HepG2 (cell line): ENCODE measurements around the gene FGFR1OP2. TPM values are rescaled to one million over a fixed set of nuclear protein-coding genes. Genes with fewer than 3 reads are reported as not detected.
A peak's percentile ranks its signal among the peaks of the same experiment; 100 is the strongest.

Experiments
- AHR ChIP-seq: IDR thresholded peaks from 2 replicates; pipeline ENCODE4 v1.6.1; 2018; ENCODE audit warnings: missing genetic modification reagents, missing compliant biosample characterization
- AKAP8 ChIP-seq: sonication (generic); formaldehyde crosslinking; IDR thresholded peaks from 2 replicates; pipeline ENCODE4 v1.5.1; 2020; ENCODE audit warnings: mild to moderate bottlenecking, missing genetic modification reagents
- ARNT2 ChIP-seq: sonication (generic); formaldehyde crosslinking; IDR thresholded peaks from 2 replicates; pipeline ENCODE4 v1.8.0; 2022; ENCODE audit warnings: mild to moderate bottlenecking, low read depth, missing genetic modification reagents, moderate library complexity
- ASH2L ChIP-seq: fragments of 300-600, 200-600 bp; sonication (generic); IDR thresholded peaks from 2 replicates; pipeline ENCODE4 v1.7.0; 2017; ENCODE audit warnings: low read depth, mild to moderate bottlenecking, moderate library complexity, mixed read lengths, low read length; ENCODE audit not compliant: insufficient read length
- BORCS8-MEF2B ChIP-seq: sonication (generic); formaldehyde crosslinking; IDR thresholded peaks from 2 replicates; pipeline ENCODE4 v1.8.0; 2022; ENCODE audit warnings: mild to moderate bottlenecking, missing genetic modification reagents
- CCAR2 ChIP-seq: fragments of 200-400 bp; formaldehyde crosslinking; optimal IDR thresholded peaks from 2 replicates; pipeline ENCODE3; 2018; ENCODE audit warnings: low read depth, mild to moderate bottlenecking, low read length, moderate library complexity
- CHCHD3 ChIP-seq: sonication (generic); formaldehyde crosslinking; IDR thresholded peaks from 2 replicates; pipeline ENCODE4 v1.8.0; 2022; ENCODE audit warnings: mild to moderate bottlenecking, missing genetic modification reagents, moderate library complexity
- DMTF1 ChIP-seq: sonication (generic); formaldehyde crosslinking; IDR thresholded peaks from 2 replicates; pipeline ENCODE4 v1.4.0; 2020; ENCODE audit warnings: mild to moderate bottlenecking, missing genetic modification reagents
- FOXP1 ChIP-seq, 2 experiments: fragments of 450-650 bp in 1 of 2; IDR thresholded peaks; 2 replicates each; pipeline ENCODE4 v1.6.1; 2017 to 2018; ENCODE audit warnings: antibody characterized with exemption in 1 of 2
- GABPB1 ChIP-seq: IDR thresholded peaks from 2 replicates; pipeline ENCODE4 v1.6.1; 2016; ENCODE audit warnings: mild to moderate bottlenecking, missing genetic modification reagents, moderate library complexity, missing compliant biosample characterization
- GMEB1 ChIP-seq: sonication (generic); formaldehyde crosslinking; IDR thresholded peaks from 2 replicates; pipeline ENCODE4 v1.5.1; 2020; ENCODE audit warnings: missing genetic modification reagents, mild to moderate bottlenecking, borderline replicate concordance
- HNRNPLL ChIP-seq: fragments of 200-400 bp; formaldehyde crosslinking; IDR thresholded peaks from 2 replicates; pipeline ENCODE4 v1.6.1; 2017; ENCODE audit warnings: mild to moderate bottlenecking, low read depth, low read length; ENCODE audit not compliant: poor library complexity, severe bottlenecking
- IRF9 ChIP-seq: sonication (generic); formaldehyde crosslinking; IDR thresholded peaks from 2 replicates; pipeline ENCODE4 v1.8.0; 2022; ENCODE audit warnings: missing genetic modification reagents, mild to moderate bottlenecking, borderline replicate concordance
- MAF1 ChIP-seq: sonication (generic); formaldehyde crosslinking; IDR thresholded peaks from 2 replicates; pipeline ENCODE4 v1.5.0; 2020; ENCODE audit warnings: missing genetic modification reagents, borderline replicate concordance
- NONO ChIP-seq, 2 experiments: fragments of 450-650 bp in 1 of 2; sonication (generic) in 1 of 2; formaldehyde crosslinking in 1 of 2; IDR thresholded peaks in 1 of 2; conservative IDR thresholded peaks in 1 of 2; 2 replicates each; pipeline versions ENCODE4 v1.6.1 to v1.8.0; 2017 to 2022; ENCODE audit warnings: mild to moderate bottlenecking in 1 of 2, missing genetic modification reagents in 1 of 2, moderate library complexity in 1 of 2
- PHB2 ChIP-seq: fragments of 450-650 bp; IDR thresholded peaks from 2 replicates; pipeline ENCODE4 v1.6.1; 2018; ENCODE audit not compliant: partially characterized antibody
- RXRA ChIP-seq: sonication (generic); formaldehyde crosslinking; IDR thresholded peaks from 2 replicates; pipeline ENCODE4 v1.5.1; 2020; ENCODE audit warnings: missing genetic modification reagents
- TP53 ChIP-seq: sonication (generic); formaldehyde crosslinking; conservative IDR thresholded peaks from 2 replicates; pipeline ENCODE4 v1.4.0; 2020; ENCODE audit warnings: missing genetic modification reagents
- ZNF317 ChIP-seq: sonication (generic); formaldehyde crosslinking; IDR thresholded peaks from 2 replicates; pipeline ENCODE4 v1.5.0; 2020; ENCODE audit warnings: mild to moderate bottlenecking, missing genetic modification reagents
- polyA plus RNA-seq, 8 experiments: library from polyadenylated mRNA; depleted of rRNA in 3 of 8; stranded (reverse) in 7 of 8; unstranded in 1 of 8; fragments of >200 nt; fragmentation: Illumina TruSeq in 4 of 8; extraction: Trizol in 4 of 8; gene quantifications; 2 replicates each; pipeline versions ENCODE4 v1.2.1 to v1.2.3, GENCODE V29; 2011 to 2016; ENCODE audit warnings: low read depth in 4 of 8, missing spikeins in 1 of 8, mixed read lengths in 1 of 8; ENCODE audit not compliant: insufficient read depth in 1 of 8
- total RNA-seq, 5 experiments: library from RNA; depleted of rRNA; stranded (reverse); fragments of >200 nt; fragmentation: Illumina TruSeq; extraction: Trizol; gene quantifications; 2 replicates each; pipeline ENCODE4 v1.2.3, GENCODE V29; 2016; ENCODE audit warnings: low read depth in 1 of 5
- TF ChIP-seq, protein P1 (sequence below): sonication (generic); formaldehyde crosslinking; IDR thresholded peaks from 2 replicates; pipeline ENCODE4 v1.5.0; 2020; ENCODE audit warnings: mild to moderate bottlenecking, missing genetic modification reagents, borderline replicate concordance
- TF ChIP-seq, protein P2 (sequence below): sonication (generic); formaldehyde crosslinking; IDR thresholded peaks from 2 replicates; pipeline ENCODE4 v1.4.0; 2020; ENCODE audit warnings: mild to moderate bottlenecking, missing genetic modification reagents
- TF ChIP-seq, protein P3 (sequence below): sonication (generic); formaldehyde crosslinking; IDR thresholded peaks from 2 replicates; pipeline ENCODE4 v1.5.0; 2020; ENCODE audit warnings: missing genetic modification reagents

The FGFR1OP2 gene
- total and polyA plus RNA-seq, 2 of the 13 experiments (the other 11 are each of a cell fraction or from before 2014, with no cell fraction given) = 18.3 to 38.1 TPM

DNA sequence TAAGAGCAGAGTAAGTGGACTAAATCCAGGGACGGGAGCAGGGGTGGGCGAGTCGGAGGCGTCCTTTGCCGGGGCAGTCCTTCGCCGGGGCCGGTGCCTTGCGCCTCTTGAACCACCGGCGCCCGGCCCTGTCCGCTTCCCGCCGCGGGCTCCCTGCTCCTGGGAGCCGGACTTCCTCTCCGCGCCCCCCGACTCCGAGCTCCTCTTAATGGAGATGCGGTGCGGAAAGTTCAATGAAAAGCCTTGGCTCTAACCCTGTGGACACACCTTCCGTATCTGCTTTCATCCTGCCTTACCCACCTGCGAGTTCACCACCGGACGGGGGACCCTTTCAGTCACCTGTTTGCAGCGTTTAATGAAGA is 412 bp downstream of the FGFR1OP2 start (continued):
- TF ChIP-seq NONO (IDR thresholded peaks at IDR 0.05) (no peak), NONO (CRISPR knock-in tag; conservative IDR thresholded peaks at IDR 0.05) (no peak), ZNF317 (CRISPR knock-in tag) (no peak; the same call in 1 of the 2 replicates), PHB2 (no peak), IRF9 (no peak), GMEB1 (CRISPR knock-in tag) (no peak), FOXP1 (IDR thresholded peaks at IDR 0.05) (no peak), FOXP1 (CRISPR knock-in tag; IDR thresholded peaks at IDR 0.05) (no peak), RXRA (CRISPR knock-in tag) (no peak), ARNT2 (CRISPR knock-in tag) (no peak), BORCS8-MEF2B (no peak), AHR (no peak), MAF1 (CRISPR knock-in tag) (no peak), AKAP8 (CRISPR knock-in tag) (no peak), HNRNPLL (peak; percentile 27), CCAR2 (no peak), CHCHD3 (no peak), TP53 (no peak), DMTF1 (CRISPR knock-in tag) (no peak), ASH2L (peak; percentile 12), GABPB1 (CRISPR knock-in tag) (peak; percentile 9; the same call in 1 of the 2 replicates)
- TF ChIP-seq, protein P1, sequence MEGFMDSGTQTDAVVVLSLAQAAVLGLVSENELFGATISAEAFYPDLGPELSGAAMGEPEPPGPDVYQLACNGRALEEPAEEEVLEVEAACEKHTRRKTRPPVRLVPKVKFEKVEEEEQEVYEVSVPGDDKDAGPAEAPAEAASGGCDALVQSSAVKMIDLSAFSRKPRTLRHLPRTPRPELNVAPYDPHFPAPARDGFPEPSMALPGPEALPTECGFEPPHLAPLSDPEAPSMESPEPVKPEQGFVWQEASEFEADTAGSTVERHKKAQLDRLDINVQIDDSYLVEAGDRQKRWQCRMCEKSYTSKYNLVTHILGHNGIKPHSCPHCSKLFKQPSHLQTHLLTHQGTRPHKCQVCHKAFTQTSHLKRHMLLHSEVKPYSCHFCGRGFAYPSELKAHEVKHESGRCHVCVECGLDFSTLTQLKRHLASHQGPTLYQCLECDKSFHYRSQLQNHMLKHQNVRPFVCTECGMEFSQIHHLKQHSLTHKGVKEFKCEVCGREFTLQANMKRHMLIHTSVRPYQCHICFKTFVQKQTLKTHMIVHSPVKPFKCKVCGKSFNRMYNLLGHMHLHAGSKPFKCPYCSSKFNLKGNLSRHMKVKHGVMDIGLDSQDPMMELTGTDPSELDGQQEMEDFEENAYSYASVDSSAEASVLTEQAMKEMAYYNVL (CRISPR knock-in tag) = no peak
- TF ChIP-seq, protein P2, sequence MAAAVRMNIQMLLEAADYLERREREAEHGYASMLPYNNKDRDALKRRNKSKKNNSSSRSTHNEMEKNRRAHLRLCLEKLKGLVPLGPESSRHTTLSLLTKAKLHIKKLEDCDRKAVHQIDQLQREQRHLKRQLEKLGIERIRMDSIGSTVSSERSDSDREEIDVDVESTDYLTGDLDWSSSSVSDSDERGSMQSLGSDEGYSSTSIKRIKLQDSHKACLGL (CRISPR knock-in tag) = 0 out of 2 replicates have a peak, but pooled peaks have one; percentile 3
- TF ChIP-seq, protein P3, sequence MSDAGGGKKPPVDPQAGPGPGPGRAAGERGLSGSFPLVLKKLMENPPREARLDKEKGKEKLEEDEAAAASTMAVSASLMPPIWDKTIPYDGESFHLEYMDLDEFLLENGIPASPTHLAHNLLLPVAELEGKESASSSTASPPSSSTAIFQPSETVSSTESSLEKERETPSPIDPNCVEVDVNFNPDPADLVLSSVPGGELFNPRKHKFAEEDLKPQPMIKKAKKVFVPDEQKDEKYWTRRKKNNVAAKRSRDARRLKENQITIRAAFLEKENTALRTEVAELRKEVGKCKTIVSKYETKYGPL (CRISPR knock-in tag) = no peak
